ENCODE results near the gene TMCC3. TPM values are rescaled to one million over a fixed set of nuclear protein-coding genes. Genes with fewer than 3 reads are reported as not detected.

Gene TMCC3
- total RNA-seq, 1 donor = 10.9 TPM

DNA sequence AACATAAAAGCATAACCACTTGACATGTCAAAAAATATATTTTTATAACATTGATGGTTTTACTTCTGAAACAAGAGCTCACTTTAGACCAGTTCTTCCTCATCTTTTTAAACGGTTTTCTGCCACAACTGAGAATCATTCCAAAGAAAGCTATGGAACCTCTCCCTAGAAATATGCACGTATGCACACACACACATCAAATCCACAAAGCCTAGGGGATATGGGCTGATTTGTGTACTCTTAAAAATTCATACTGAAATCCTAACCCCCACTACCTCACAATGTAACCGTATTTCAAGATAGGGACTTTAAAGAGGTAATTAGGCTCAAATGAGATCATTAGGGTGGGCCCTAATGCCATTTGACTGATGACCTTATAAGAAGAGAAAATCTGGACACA is 19.3 kb downstream of the TMCC3 start:
- Histone ChIP-seq H3K9me3 (ENCODE audit: low read depth, low read length) (no peaks in the 10 kb centered on the region), H3K4me3 (ENCODE audit: low read length) (no peak overlapping the region), H3K4me1 (ENCODE audit: insufficient read depth, low read length) (no peaks in the 10 kb centered on the region), H3K27me3 (ENCODE audit: insufficient read depth, low read length) (no peaks in the 10 kb centered on the region)

DNA sequence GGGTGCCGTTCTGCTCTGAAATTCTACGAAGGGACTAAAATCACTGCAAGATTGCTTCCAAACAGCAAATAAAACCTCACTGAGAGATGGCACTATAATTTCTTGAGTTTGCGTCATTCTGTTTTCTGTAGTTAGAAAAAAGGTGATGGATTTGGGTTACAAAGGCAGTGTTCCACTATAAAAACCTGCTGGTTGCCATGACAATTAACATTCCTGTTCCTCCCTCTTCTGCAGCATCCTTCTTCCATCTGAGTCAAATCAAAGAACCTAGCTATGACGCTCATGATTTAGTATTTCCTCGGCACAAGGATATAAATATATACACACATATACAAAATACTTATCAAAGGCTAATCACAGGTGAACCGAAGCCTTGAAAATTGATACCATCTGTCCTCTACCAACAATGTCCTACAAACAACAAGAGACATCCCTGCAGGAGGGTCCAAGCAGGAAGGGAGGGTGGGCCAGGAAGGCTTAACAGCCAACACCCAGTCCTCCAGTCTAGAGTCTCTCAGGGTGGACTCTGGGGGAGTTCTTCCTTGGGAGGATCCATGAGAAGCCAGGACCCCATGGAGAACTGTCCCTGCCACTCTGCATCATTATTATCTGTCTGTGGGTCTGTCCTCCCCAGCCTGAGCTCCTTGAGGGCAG is 21.4 kb downstream of the TMCC3 start:
- H3K4me3 ChIP-seq (ENCODE audit: low read length) = no peak overlapping the region
- H3K9me3 ChIP-seq (ENCODE audit: low read depth, low read length) = no peaks in the 10 kb centered on the region
- H3K4me1 ChIP-seq (ENCODE audit: insufficient read depth, low read length) = no peaks in the 10 kb centered on the region
- H3K27me3 ChIP-seq (ENCODE audit: insufficient read depth, low read length) = no peaks in the 10 kb centered on the region

DNA sequence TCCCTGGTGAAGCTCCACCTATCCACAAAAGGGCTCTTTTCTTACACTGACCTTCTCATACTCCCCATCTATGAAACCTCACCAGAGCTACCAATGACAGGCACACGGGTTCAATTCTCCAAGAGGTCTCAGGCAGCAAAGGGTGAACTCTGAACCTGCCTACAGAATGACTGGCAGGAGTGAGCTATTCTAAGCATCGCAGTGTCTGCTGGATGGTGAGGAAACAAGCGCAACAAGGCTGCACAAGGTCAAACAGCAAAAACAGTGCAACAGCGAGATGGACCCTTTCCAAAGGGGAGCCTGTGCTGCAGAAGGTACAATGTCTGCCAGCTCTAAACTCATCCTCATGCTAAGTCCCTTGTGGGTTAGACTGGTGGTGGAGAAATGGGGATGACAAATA is 22.0 kb downstream of the TMCC3 start:
- H3K4me1 ChIP-seq (ENCODE audit: insufficient read depth, low read length) = no peaks in the 10 kb centered on the region

DNA sequence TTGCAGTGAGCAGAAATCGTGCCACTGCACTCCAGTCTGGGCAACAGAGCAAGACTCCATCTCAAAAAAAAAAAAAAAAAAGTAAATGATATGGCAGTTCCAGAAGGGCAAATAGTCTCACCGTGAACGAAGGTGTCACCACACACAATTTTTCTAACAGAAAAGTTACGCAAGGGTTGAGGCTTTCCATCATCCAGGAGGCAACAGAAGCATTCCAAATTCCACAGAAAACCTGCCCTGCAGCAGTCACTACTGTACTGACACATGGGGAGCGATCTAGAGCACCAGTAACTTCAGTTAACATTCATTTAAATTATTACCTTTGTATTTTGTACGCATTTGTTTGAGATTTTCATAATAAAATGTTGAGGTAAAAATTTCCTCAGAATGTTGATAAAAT is 24.8 kb downstream of the TMCC3 start:
- Histone ChIP-seq H3K27me3 (ENCODE audit: insufficient read depth, low read length) (no peaks in the 10 kb centered on the region), H3K4me3 (ENCODE audit: low read length) (no peak overlapping the region), H3K4me1 (ENCODE audit: insufficient read depth, low read length) (peaks cover 11% of the 10 kb centered on the region), H3K9me3 (ENCODE audit: low read depth, low read length) (no peaks in the 10 kb centered on the region)

More for the DNA sequence above, 22.0 kb downstream of the TMCC3 start:
- Histone ChIP-seq H3K9me3 (ENCODE audit: low read depth, low read length) (no peaks in the 10 kb centered on the region), H3K4me3 (ENCODE audit: low read length) (no peak overlapping the region), H3K27me3 (ENCODE audit: insufficient read depth, low read length) (no peaks in the 10 kb centered on the region)

DNA sequence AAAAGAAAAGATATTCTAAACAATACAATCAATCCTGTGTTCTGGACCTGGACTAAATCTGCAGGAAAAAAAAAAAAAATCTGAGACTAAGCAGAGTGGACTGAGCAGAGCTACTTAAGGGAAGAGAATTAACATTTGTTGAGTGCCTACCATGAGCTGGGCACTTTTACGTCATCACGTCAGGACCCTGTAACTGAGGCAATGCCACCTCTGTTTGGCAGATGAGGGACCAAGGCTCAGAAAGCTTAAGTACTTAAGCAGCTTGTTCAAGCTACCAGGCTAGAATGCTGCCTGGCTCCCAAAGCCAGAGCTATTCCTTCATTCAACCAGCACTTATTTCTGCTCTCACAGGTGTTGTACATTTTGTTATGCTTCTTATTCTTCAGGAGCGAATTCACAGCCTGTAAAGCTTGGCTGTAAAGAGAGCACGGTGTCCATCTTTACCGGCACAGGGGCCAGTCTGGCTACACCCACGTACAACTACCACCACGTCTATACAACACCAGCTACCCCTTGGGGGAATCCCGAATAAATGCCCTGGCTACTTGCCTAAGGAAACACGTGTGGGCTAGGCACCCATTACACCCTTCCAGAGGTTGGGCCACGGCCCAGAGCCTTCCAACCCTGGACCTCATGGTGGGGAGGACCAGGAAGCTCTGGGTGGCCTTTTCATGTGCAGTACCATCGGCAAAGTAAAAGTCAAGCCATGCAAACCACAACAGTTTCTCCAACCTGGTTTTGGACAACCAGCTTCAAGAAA is 27.0 kb downstream of the TMCC3 start:
- Histone ChIP-seq H3K27me3 (ENCODE audit: insufficient read depth, low read length) (no peaks in the 10 kb centered on the region), H3K4me1 (ENCODE audit: insufficient read depth, low read length) (peaks cover 11% of the 10 kb centered on the region), H3K9me3 (ENCODE audit: low read depth, low read length) (no peaks in the 10 kb centered on the region), H3K4me3 (ENCODE audit: low read length) (no peak overlapping the region)

DNA sequence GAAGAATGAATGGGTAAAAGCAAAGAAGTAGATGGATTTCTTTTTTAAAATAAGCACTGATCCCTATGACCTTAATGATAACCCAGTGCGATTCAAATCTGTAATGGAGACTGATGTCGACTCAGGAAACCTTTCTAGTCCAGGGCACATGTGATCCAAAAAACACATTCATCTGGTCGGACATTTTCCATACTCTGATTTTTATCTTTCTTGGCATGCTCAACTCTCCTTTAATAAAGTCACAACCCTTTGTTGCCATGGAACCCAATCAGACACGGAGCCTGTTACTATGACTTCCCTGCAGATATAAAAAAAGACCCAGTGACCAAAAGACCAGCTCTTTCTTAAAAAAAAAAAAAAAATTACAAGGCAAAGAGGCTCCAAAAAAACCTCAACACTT is 27.9 kb downstream of the TMCC3 start:
- Histone ChIP-seq H3K4me1 (ENCODE audit: insufficient read depth, low read length) (peaks cover 11% of the 10 kb centered on the region), H3K27me3 (ENCODE audit: insufficient read depth, low read length) (no peaks in the 10 kb centered on the region), H3K4me3 (ENCODE audit: low read length) (no peak overlapping the region), H3K9me3 (ENCODE audit: low read depth, low read length) (no peaks in the 10 kb centered on the region)

DNA sequence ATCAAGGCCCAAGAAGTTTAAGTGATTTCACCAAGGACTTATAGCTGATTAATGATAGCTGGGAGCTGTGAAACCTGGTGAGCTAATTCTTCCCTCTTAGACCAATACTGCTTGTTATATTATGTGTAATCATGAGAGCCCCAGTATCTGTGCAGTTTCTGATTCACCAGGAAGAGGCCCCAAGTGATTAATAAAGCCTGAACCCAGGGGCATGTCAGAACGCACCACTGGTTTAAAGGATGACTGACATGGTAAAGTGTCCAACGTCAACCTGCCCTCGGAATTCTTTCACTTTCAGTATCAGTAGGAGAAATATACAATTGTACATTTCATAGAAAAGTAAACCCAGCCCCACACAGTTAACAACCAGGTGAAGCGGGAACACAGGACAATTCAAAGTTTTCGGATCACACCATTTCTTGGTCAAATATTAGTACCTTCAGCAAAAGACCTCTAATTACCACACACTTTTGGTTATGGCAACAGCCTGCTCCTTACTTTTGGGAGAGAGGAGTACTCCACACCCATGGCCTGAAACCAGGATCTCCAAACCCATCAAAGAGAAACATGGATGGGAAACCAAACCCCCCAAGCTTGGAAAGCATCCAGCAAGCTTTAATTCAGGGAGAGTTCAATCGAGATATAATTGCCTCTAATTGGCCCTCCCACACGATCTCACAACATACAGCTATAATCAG is 28.5 kb downstream of the TMCC3 start:
- H3K9me3 ChIP-seq (ENCODE audit: low read depth, low read length) = no peaks in the 10 kb centered on the region
- no peaks in the 10 kb centered on the region for H3K27me3 ChIP-seq (ENCODE audit: insufficient read depth, low read length)
- H3K4me3 ChIP-seq (ENCODE audit: low read length) = no peak overlapping the region
- H3K4me1 ChIP-seq (ENCODE audit: insufficient read depth, low read length) = peaks cover 11% of the 10 kb centered on the region

DNA sequence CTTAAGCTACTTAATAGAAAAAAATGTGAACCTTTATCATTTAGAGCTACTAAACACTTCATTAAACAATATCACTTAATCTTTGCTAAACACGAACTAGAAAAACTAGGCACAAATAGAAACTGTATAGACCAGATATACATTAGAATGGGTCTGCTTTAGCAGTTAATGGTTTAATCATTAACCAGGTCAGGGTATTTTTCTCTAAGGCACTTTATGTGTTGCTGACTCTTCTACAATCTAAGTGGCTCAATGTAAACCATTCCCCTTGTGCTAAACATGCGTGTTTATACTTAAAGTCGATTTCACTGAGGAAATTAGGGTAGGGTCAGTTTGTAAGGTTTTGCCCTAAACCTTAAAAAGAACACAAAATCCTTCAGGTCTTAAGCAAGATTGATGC is 29.7 kb downstream of the TMCC3 start:
- Histone ChIP-seq H3K4me3 (ENCODE audit: low read length) (no peak overlapping the region), H3K4me1 (ENCODE audit: insufficient read depth, low read length) (peaks cover 11% of the 10 kb centered on the region), H3K9me3 (ENCODE audit: low read depth, low read length) (no peaks in the 10 kb centered on the region), H3K27me3 (ENCODE audit: insufficient read depth, low read length) (no peaks in the 10 kb centered on the region)

DNA sequence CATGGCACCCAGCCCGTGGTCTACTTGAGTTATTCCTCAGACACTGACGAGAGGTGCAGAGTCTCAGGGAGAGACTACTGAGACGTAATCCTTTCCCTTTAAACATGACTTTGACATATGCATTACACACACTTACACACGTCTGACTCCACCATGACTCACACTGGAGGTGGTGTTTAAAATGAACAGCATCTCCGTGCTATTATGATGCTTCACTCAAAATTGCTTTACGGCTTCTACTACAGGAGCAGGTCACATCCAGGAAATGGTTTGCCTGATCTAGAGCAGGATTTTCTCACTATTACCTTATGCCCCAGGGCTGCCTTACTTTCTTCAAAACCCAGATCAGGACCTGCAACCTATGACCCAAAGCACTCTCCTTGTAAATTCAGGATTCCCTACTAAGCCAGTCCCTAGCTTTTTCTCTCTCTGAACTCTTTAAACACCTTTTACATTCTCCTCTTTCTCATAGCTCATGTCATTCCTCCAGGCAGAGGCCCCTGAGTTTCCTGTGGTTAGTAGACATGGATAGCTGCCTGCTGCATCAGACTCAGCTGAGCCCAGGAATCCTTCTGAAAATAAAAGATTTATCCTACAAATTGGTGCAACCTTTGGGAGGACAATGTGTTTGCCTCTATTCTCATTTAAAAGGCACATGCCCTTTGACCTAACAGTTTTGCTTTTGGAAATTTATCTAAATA is 31.2 kb downstream of the TMCC3 start:
- Histone ChIP-seq H3K4me1 (ENCODE audit: insufficient read depth, low read length) (peaks cover 11% of the 10 kb centered on the region), H3K27me3 (ENCODE audit: insufficient read depth, low read length) (no peaks in the 10 kb centered on the region), H3K4me3 (ENCODE audit: low read length) (no peak overlapping the region), H3K9me3 (ENCODE audit: low read depth, low read length) (no peaks in the 10 kb centered on the region)

DNA sequence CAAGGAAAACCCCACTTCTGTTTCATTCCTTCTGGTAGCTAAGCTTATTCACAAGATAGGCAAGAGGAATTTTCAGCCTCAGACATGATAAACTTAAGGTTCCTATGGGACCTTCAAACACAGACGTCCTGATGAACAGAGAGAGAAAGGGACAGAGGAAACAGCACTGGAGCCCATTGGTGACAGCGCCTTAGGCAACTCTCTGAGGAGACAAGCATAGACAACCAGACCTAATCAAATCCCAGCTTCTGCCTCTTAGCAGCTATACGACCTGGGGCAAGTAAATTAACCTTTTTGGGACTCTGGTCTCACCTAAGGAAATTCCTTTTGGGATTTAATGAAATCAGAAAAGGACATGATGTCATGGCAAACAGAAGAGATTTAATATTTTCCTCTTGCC is 33.3 kb downstream of the TMCC3 start:
- Histone ChIP-seq H3K9me3 (ENCODE audit: low read depth, low read length) (no peaks in the 10 kb centered on the region), H3K4me1 (ENCODE audit: insufficient read depth, low read length) (peaks cover 10% of the 10 kb centered on the region), H3K27me3 (ENCODE audit: insufficient read depth, low read length) (no peaks in the 10 kb centered on the region), H3K4me3 (ENCODE audit: low read length) (no peak overlapping the region)

DNA sequence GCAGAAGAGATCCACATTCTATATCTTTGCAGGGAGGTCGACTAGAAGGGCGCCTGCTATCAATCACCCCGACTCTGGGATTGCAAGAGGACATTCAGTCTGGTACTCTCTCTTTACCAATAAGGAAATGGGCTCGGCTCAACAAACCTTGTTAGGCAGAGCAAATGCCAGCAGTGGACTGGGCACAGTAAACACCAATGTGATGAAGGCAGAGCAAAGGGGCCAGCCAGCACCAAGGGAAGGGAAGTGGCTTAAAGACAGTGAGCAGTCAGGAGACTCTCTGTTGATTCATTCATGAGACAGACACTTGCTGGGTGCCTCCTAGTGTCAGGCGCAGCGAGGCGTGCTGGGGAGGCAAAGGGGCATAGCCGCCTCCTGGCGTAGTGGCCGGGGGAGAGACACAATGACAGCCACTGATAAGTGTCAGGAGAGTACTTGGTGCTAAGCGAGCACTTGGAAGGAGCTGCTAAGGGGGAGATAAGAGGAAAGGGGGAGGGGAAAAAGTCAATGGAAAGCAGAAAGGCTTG is 34.1 kb downstream of the TMCC3 start:
- H3K4me1 ChIP-seq (ENCODE audit: insufficient read depth, low read length) = peaks cover 1% of the 10 kb centered on the region
- no peaks in the 10 kb centered on the region for H3K27me3 ChIP-seq (ENCODE audit: insufficient read depth, low read length)
- H3K9me3 ChIP-seq (ENCODE audit: low read depth, low read length) = no peaks in the 10 kb centered on the region
- no peak overlapping the region for H3K4me3 ChIP-seq (ENCODE audit: low read length)

DNA sequence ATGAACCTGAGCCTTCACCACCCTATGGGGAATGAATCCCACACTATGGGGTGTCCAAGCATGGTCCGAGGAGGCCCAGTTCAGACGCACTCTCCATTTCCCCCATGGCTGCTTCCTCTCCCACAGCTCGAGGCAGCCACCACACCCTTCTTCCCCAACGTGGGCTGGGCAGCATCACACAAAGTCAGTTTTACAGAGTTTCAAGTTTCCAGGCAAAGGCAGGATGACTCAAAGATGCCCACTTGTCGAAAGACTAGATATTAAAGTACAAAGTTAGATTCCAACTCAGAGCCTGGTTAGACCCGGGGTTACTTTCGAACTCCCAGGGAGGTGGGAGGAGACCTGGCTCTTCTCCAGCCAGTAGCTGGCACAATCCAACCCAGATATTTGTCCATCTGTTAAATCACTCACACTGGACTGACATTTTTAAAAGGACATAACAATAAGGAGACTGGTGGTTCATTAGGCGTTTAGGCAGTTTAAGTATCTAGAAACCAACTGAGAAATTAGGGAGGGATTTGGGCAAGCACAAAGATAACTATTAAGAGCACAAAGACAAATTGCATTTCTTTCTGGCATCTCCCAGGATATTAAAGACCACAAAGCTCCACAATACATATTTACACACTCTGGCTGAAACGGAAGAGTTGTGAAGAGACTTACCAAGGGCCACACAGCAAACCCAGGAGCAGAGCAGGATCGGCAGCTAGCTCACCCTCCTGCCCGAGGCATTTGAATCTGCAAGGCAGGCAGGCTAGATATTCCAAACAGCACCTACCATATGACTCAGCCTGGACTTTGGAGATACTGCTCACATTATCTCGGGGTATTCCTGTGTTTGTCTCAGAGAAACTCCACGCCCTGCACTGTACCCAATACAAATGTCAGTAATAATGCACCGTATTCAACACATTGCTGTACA is 34.8 kb downstream of the TMCC3 start:
- Histone ChIP-seq H3K9me3 (ENCODE audit: low read depth, low read length) (no peaks in the 10 kb centered on the region), H3K4me1 (ENCODE audit: insufficient read depth, low read length) (no peaks in the 10 kb centered on the region), H3K4me3 (ENCODE audit: low read length) (no peak overlapping the region), H3K27me3 (ENCODE audit: insufficient read depth, low read length) (no peaks in the 10 kb centered on the region)

DNA sequence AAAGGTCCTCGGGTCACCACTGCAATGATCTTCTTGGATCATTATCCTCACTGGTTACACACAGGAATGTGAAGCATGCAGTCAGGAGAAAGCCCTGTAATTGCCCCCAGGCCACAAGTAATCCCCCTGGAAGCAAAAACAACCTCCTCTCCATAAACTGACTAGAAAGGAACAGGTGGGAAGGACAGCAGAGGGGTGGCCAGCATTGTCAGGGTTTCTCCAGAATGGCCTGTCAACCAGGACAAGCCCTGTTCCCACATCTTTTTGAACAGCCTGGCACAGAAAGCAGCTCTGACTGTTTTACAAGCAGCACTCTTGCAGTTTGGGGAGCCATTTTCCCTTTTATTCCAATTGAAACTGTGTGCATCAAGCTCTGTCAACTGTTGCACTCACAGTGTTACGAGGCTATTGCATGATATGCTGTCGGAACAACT is 36.1 kb downstream of the TMCC3 start:
- Histone ChIP-seq H3K9me3 (ENCODE audit: low read depth, low read length) (no peaks in the 10 kb centered on the region), H3K4me1 (ENCODE audit: insufficient read depth, low read length) (no peaks in the 10 kb centered on the region), H3K27me3 (ENCODE audit: insufficient read depth, low read length) (no peaks in the 10 kb centered on the region), H3K4me3 (ENCODE audit: low read length) (no peak overlapping the region)

DNA sequence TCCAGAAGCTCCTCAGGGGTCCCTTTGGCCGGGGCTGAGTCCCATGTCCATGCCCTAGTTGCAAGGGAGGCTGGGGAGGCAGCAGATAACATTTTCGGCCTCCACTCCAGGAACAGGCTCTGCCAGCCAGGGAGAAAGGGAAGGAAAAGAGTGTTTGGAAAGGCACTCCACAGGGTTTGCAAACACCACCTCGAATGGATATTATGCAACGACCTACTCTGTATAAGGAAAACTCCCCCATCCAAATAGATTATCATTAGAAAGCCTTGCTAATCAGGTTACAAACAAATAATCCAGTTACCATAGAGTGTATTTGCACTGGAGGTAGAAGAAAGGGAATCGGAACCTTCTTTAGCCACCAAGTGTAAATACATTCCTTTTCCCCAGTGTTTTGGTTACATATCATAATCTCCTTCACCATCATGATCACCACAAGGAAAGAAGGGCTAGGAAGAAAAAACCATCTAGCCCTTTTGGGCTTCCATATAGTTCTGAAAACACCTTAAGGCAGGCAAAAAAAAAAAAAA is 40.4 kb downstream of the TMCC3 start:
- Histone ChIP-seq H3K4me1 (ENCODE audit: insufficient read depth, low read length) (no peaks in the 10 kb centered on the region), H3K9me3 (ENCODE audit: low read depth, low read length) (no peaks in the 10 kb centered on the region), H3K27me3 (ENCODE audit: insufficient read depth, low read length) (no peaks in the 10 kb centered on the region), H3K4me3 (ENCODE audit: low read length) (no peak overlapping the region)
